Neutrophil (primary cell): ENCODE data around the gene ULBP1.
"Not testable (repeated sequence)": the region's sequence is repeated elsewhere in the genome, so short reads cannot be mapped to it uniquely, and the experiment has no call there.

Experiments used
- H3K27ac ChIP-seq: fragments of 200-600 bp; sonication (generic); 2 replicates; pipeline ENCODE4 v1.5.1; 2016; ENCODE audit warnings: mild to moderate bottlenecking, moderate library complexity
- H3K27me3 ChIP-seq: fragments of 200-600 bp; sonication (generic); 2 replicates; pipeline ENCODE4 v1.6.0; 2016; ENCODE audit warnings: mild to moderate bottlenecking
- H3K36me3 ChIP-seq: fragments of 200-600 bp; sonication (generic); 2 replicates; pipeline ENCODE4 v1.5.1; 2017
- H3K4me1 ChIP-seq, 2 experiments: fragments of 200-600 bp in 1 of 2; sonication (generic) in 1 of 2; 1 replicate in 1 of 2; 2 replicates in 1 of 2; pipeline versions ENCODE4 v1.5.1 to v1.6.1; 2013 to 2016; ENCODE audit warnings: low read depth in 1 of 2, low read length in 1 of 2, mild to moderate bottlenecking in 1 of 2, moderate library complexity in 1 of 2; ENCODE audit not compliant: control insufficient read depth in 1 of 2, insufficient read depth in 1 of 2
- H3K4me3 ChIP-seq, 2 experiments: fragments of 200-600 bp in 1 of 2; sonication (generic) in 1 of 2; 1 replicate in 1 of 2; 2 replicates in 1 of 2; pipeline ENCODE4 v1.5.1; 2013 to 2016; ENCODE audit warnings: low read depth in 1 of 2, low read length in 1 of 2, mild to moderate bottlenecking in 1 of 2, moderate library complexity in 1 of 2
- H3K9me3 ChIP-seq: fragments of 200-600 bp; sonication (generic); 2 replicates; pipeline ENCODE4 v1.5.1; 2016
- CTCF ChIP-seq: fragments of 200-600 bp; sonication (generic); IDR thresholded peaks from 2 replicates; pipeline ENCODE4 v1.5.1; 2016; ENCODE audit warnings: antibody characterized with exemption

Gene ULBP1

GRCh38 chr6:149988550-149989346, 25.0 kb downstream of the ULBP1 start:
- Histone ChIP-seq H3K36me3 (no peaks in the 10 kb centered on the region), H3K27ac (no peak overlapping the region), H3K9me3 (no peaks in the 10 kb centered on the region), H3K4me3 (no peak overlapping the region), H3K4me1 (peaks cover 0 to 8% of the 10 kb centered on the region in 2 experiments), H3K27me3 (peaks cover 95% of the 10 kb centered on the region)
- TF ChIP-seq CTCF: no peak

GRCh38 chr6:149990212-149990660, 26.5 kb downstream of the ULBP1 start:
- TF ChIP-seq CTCF: no peak
- peaks cover 100% of the 10 kb centered on the region for H3K27me3 ChIP-seq
- no peak overlapping the region for H3K27ac ChIP-seq
- H3K4me1 ChIP-seq: peaks cover 0 to 8% of the 10 kb centered on the region in 2 experiments
- no peaks in the 10 kb centered on the region for H3K9me3 ChIP-seq
- no peaks in the 10 kb centered on the region for H3K36me3 ChIP-seq
- no peak overlapping the region for H3K4me3 ChIP-seq

GRCh38 chr6:149990661-149991471, 27.1 kb downstream of the ULBP1 start:
- peaks cover 0 to 8% of the 10 kb centered on the region in 2 experiments for H3K4me1 ChIP-seq
- H3K27me3 ChIP-seq: peaks cover 100% of the 10 kb centered on the region
- H3K36me3 ChIP-seq: no peaks in the 10 kb centered on the region
- no peak overlapping the region for H3K27ac ChIP-seq
- no peak overlapping the region for H3K4me3 ChIP-seq
- TF ChIP-seq CTCF: no peak
- H3K9me3 ChIP-seq: no peaks in the 10 kb centered on the region

- not testable (repeated sequence) for H3K9me3 ChIP-seq, H3K4me3 ChIP-seq, H3K27ac ChIP-seq, H3K4me1 ChIP-seq, H3K36me3 ChIP-seq
- peaks cover 100% of the 10 kb centered on the region for H3K27me3 ChIP-seq
These were observed 27.7 kb downstream of the ULBP1 start for GRCh38 chr6:149991472-149991795.

GRCh38 chr6:149991838-149992237, 28.1 kb downstream of the ULBP1 start:
- Histone ChIP-seq H3K27me3 (peaks cover 100% of the 10 kb centered on the region), H3K36me3 (no peaks in the 10 kb centered on the region), H3K9me3 (no peaks in the 10 kb centered on the region), H3K4me1 (peaks cover 0 to 8% of the 10 kb centered on the region in 2 experiments), H3K4me3 (no peak overlapping the region), H3K27ac (no peak overlapping the region)
- no peak for TF ChIP-seq CTCF

GRCh38 chr6:149995235-149995750, 31.6 kb downstream of the ULBP1 start:
- no peak overlapping the region for H3K27ac ChIP-seq
- H3K36me3 ChIP-seq: no peaks in the 10 kb centered on the region
- no peak overlapping the region for H3K4me3 ChIP-seq
- H3K9me3 ChIP-seq: no peaks in the 10 kb centered on the region
- H3K27me3 ChIP-seq: peaks cover 98% of the 10 kb centered on the region
- TF ChIP-seq CTCF: no peak
- H3K4me1 ChIP-seq: peaks cover 0 to 6% of the 10 kb centered on the region in 2 experiments
